Spleen (tissue), 7 donors: ENCODE results near the gene OLFM3.

Source experiments
- POLR2A ChIP-seq, 3 donors: fragments of 450-650 bp; IDR thresholded peaks; one replicate each; pipeline ENCODE4 v1.5.1; 2017; ENCODE audit warnings: antibody characterized with exemption in 3 of 3, mild to moderate bottlenecking in 1 of 3
- POLR2AphosphoS5 ChIP-seq, 3 donors: sonication (generic); formaldehyde crosslinking; IDR thresholded peaks; one replicate each; pipeline ENCODE4 v1.5.1; 2017; ENCODE audit warnings: antibody characterized with exemption in 3 of 3
- TF ChIP-seq, protein P1 (sequence below), 11 experiments: fragments of 200-600 bp in 7 of 11; fragments of 450-650 bp in 4 of 11; sonication (generic) in 4 of 11; IDR thresholded peaks in 8 of 11; conservative IDR thresholded peaks in 3 of 11; 1 replicate in 7 of 11; 2 replicates in 4 of 11; pipeline versions ENCODE4 v1.4.0 to v1.8.0; 2016 to 2021; ENCODE audit warnings: antibody characterized with exemption in 11 of 11, inconsistent platforms in 4 of 11, mild to moderate bottlenecking in 1 of 11
- donor health status: DM: no; HTN: no; CAD: no; lungs with moderate emphysema.
- donor health status: DM: no; HTN: no; CAD: no.
- donor health status: DM: no; HTN: no; CAD: no.

- TF ChIP-seq, protein P1, sequence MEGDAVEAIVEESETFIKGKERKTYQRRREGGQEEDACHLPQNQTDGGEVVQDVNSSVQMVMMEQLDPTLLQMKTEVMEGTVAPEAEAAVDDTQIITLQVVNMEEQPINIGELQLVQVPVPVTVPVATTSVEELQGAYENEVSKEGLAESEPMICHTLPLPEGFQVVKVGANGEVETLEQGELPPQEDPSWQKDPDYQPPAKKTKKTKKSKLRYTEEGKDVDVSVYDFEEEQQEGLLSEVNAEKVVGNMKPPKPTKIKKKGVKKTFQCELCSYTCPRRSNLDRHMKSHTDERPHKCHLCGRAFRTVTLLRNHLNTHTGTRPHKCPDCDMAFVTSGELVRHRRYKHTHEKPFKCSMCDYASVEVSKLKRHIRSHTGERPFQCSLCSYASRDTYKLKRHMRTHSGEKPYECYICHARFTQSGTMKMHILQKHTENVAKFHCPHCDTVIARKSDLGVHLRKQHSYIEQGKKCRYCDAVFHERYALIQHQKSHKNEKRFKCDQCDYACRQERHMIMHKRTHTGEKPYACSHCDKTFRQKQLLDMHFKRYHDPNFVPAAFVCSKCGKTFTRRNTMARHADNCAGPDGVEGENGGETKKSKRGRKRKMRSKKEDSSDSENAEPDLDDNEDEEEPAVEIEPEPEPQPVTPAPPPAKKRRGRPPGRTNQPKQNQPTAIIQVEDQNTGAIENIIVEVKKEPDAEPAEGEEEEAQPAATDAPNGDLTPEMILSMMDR (IDR thresholded peaks at IDR 0.05 in 8 of 11, conservative IDR thresholded peaks at IDR 0.05 in 3 of 11) = no peak
- TF ChIP-seq POLR2AphosphoS5 (IDR thresholded peaks at IDR 0.05) = no peak
- no peak for TF ChIP-seq POLR2A (IDR thresholded peaks at IDR 0.05)
Measured at GRCh38 chr1:101957771-101958170, 39.0 kb downstream of the OLFM3 start.
